Measurements from ENCODE around the gene TP63.

The TP63 gene

GRCh38 chr3:189853906-189854305 lies 222.7 kb downstream of the TP63 start:
- DNase-seq (ENCODE audit: low read depth): no peak

GRCh38 chr3:189860296-189860695 lies 229.1 kb downstream of the TP63 start:
- no peak for DNase-seq (ENCODE audit: low read depth)

DNA sequence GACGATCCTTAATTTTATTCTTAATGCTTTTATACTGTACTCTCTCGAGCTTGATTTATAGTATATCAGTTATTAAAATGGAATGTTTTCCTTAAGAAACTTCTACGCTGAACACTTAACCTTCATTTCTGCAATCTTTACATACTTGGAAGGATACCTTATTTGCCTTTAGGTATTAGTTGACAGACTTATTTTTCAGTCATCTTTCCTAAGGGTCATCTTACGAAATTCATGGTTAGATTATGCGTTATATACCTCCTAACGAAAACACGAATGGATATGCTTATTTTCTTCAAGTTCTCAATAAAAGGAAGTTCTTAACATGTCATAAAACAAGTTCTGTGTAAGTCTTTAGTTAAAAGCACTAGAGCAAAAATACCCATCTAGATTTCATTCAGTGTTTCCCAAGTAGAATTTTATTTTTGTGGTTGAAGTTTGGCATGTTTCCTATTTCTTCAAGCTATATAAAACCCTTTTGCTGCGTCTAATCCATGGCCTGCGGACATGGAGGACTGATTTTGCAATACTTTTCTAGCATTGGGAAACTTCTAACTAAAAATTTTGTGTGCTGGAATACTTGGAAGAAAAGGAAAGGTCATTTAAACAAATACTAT lies 231.3 kb downstream of the TP63 start:
- no peak for DNase-seq (ENCODE audit: low read depth)

GRCh38 chr3:189863031-189863430 lies 231.8 kb downstream of the TP63 start:
- no peak for DNase-seq (ENCODE audit: low read depth)

DNA sequence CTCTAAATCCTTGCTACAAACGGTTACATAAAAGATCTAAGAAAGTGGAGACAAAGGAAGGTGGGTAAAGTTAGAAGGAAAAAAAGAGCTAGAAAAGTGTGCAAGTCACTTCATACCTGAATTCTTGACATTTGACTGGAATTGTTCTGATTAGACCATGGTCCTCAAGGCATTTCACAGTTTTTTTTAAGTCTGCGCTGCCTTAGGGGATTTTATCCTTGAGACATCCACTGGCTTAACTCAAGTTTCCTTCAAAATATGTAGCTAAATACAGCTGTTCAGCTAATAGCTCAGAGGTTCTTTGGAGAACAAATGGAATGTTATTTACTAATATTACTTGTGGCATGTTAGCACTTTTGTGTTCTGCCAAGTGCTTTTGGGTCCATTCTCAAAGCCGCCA lies 236.9 kb downstream of the TP63 start:
- DNase-seq (ENCODE audit: low read depth): no peak

DNA sequence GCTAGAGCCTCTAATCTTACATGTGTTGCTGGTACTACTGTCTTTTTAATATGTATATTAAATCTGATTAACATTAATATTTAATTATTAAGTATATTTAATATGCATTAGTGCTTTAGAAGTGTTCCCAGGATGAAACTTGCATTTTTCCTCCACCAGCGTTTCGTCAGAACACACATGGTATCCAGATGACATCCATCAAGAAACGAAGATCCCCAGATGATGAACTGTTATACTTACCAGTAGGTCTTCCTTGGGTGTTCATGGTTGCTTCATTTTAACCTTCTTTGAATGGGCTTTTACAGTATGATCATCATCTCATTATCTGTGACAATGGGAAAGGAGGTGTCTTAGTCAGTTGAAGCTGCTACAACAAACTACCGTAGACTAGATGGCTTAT lies 238.0 kb downstream of the TP63 start:
- no peak for DNase-seq (ENCODE audit: low read depth)

DNA sequence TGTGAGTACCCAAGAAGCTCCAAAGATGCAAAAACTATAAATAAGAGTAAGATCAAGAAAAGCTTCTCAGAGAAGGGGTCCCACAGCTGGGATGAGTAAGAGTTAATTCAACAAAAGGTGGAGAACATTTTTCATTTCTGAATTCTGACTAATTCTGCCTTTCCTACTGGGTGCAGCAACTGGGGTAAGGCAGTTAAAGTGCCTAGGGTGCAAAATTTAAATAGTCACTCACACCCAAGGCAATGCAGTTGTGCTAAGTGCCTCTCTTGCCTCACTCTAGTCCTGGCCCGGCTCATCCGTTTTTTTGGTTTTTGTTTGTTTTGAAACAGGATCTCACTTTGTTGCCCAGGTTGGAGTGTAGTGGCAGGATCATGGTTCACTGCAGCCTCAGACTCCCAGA lies 240.2 kb downstream of the TP63 start:
- no peak for DNase-seq (ENCODE audit: low read depth)

GRCh38 chr3:189883113-189883753 lies 252.0 kb downstream of the TP63 start:
- no peak for DNase-seq (ENCODE audit: low read depth)

DNA sequence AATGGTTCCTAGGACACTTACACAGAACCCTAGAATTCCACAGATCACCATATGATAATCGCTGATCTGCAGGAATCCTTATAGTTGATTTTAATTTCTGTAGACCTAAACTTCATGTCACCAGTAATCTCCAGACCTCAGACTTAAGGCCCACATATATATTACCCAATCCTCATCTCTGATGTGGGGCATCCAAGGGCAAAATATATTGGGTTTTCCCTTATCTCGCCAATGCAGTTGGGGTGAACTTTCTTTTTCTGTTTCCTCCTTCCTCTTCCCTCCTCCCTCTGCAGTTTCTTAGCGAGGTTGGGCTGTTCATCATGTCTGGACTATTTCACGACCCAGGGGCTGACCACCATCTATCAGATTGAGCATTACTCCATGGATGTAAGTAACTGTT lies 259.3 kb downstream of the TP63 start:
- no peak for DNase-seq (ENCODE audit: low read depth)

- no peak for DNase-seq (ENCODE audit: low read depth)
These were observed 265.3 kb downstream of the TP63 start for GRCh38 chr3:189896533-189896932.

DNA sequence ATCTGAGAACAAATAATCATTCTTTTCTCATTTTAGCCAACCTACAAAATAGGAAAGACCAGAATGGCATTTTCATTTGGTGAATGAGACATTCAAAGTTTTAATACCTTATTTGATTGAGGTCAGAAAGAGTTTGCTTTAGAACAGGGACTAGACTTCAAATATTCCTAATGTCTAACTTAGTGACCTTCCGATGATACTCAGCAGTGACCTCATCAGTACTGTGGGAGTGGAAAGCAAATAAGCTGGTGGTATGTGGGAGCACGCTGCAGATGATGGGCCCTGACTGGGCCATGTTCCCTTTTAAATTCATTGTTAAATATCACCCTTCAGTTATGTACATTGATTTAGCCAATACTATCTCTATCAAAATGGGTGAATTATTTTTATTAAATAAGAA lies 266.2 kb downstream of the TP63 start:
- DNase-seq (ENCODE audit: low read depth): no peak

GRCh38 chr3:189898559-189899153 lies 267.5 kb downstream of the TP63 start:
- no peak for DNase-seq (ENCODE audit: low read depth)

GRCh38 chr3:189899186-189899585 lies 268.0 kb downstream of the TP63 start:
- DNase-seq (ENCODE audit: low read depth): no peak

GRCh38 chr3:189900578-189900977 lies 269.4 kb downstream of the TP63 start:
- DNase-seq (ENCODE audit: low read depth): no peak

DNA sequence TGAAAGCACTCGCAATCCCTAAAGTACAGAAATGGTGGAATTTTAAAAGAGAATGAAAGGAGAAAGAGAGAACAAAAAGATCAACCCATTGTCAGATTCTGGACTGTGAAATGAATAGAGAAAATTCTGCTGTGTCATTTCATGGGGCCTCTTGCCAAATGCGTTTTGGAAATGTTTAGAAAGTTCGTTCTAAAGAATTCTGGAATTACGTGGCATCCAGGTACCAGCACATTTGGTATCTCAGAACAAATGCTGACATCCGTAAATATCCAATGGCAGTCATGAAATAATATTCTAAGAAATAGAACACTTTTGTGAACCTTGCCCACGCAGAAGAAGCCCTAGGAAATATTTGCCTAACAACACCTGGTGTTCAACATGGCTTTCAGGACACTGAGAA lies 270.3 kb downstream of the TP63 start:
- DNase-seq (ENCODE audit: low read depth): no peak

- DNase-seq (ENCODE audit: low read depth): no peak
These were observed 271.3 kb downstream of the TP63 start for GRCh38 chr3:189902230-189903186.

GRCh38 chr3:189903562-189904250 lies 272.5 kb downstream of the TP63 start:
- DNase-seq (ENCODE audit: low read depth): no peak

- no peak for DNase-seq (ENCODE audit: low read depth)
These were observed 276.6 kb downstream of the TP63 start for GRCh38 chr3:189907803-189908202.

- no peak for DNase-seq (ENCODE audit: low read depth)
These were observed 277.5 kb downstream of the TP63 start for GRCh38 chr3:189908646-189909045.

DNA sequence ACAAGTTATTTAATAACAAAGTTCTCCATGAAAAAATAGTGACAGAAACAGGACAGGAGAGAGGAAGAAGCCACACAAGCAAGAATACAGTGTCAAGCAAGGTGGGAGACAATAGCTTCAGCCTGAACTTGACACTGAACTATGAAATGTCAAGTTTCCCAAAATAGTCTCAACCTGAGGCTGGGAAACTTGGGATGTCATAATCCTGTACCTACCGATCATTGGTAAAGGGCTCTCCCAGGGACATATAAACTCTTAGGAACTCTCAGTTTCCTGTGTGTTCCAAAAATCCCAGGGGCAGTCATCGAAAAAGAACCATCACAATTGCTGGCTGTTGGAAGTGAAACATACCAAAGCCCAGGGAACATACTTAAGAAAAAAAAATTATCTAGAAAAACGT lies 277.9 kb downstream of the TP63 start:
- no peak for DNase-seq (ENCODE audit: low read depth)

DNA sequence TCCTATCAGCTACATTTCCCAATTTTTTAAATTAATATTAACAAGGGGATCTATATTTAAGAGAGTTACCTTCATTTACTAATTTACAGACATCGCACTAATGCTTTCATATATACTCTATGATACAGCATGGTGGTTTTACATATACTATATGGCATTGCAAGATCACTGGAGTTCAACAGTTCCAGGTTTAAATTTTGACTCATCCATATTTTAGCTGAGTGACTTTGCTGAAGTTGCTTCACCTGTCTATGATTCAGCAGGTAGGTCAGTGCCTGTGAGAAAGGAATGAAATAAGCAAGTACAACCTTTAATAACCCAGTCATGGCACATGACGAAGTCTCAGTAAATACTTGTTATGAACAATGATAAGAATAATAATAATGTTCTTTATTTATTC lies 278.4 kb downstream of the TP63 start:
- DNase-seq (ENCODE audit: low read depth): no peak

GRCh38 chr3:189911001-189911400 lies 279.8 kb downstream of the TP63 start:
- no peak for DNase-seq (ENCODE audit: low read depth)
